Ishikawa (cell line): Measurements from ENCODE around the gene ATP6V1G2.

Experiments used
- CEBPB ChIP-seq: IDR thresholded peaks from 2 replicates; pipeline ENCODE4 v1.6.1; 2012
- CREB1 ChIP-seq: IDR thresholded peaks from 2 replicates; pipeline ENCODE4 v1.6.1; 2012; ENCODE audit warnings: low read depth
- EGR1 ChIP-seq: IDR thresholded peaks from 2 replicates; pipeline ENCODE4 v1.6.1; 2012
- EP300 ChIP-seq: IDR thresholded peaks from 2 replicates; pipeline ENCODE4 v1.6.1; 2012; ENCODE audit warnings: borderline replicate concordance
- FOXM1 ChIP-seq: IDR thresholded peaks from 2 replicates; pipeline ENCODE4 v1.6.1; 2012; ENCODE audit warnings: low read depth, borderline replicate concordance
- MAX ChIP-seq: IDR thresholded peaks from 2 replicates; pipeline ENCODE4 v1.6.1; 2012
- NFIC ChIP-seq: IDR thresholded peaks from 2 replicates; pipeline ENCODE4 v1.6.1; 2012
- RAD21 ChIP-seq: IDR thresholded peaks from 2 replicates; pipeline ENCODE4 v1.6.1; 2012; ENCODE audit warnings: low read depth
- REST ChIP-seq: IDR thresholded peaks from 2 replicates; pipeline ENCODE4 v1.6.1; 2012; ENCODE audit warnings: low read depth, mild to moderate bottlenecking
- TAF1 ChIP-seq: IDR thresholded peaks from 2 replicates; pipeline ENCODE4 v1.6.1; 2012; ENCODE audit warnings: low read depth, mild to moderate bottlenecking
- TCF12 ChIP-seq: IDR thresholded peaks from 2 replicates; pipeline ENCODE4 v1.6.1; 2012; ENCODE audit warnings: low read depth
- TEAD4 ChIP-seq: IDR thresholded peaks from 2 replicates; pipeline ENCODE4 v1.6.1; 2012
- USF1 ChIP-seq: IDR thresholded peaks from 2 replicates; pipeline ENCODE4 v1.6.1; 2012
- YY1 ChIP-seq: IDR thresholded peaks from 2 replicates; pipeline ENCODE4 v1.6.1; 2012; ENCODE audit warnings: low read depth
- ZBTB7A ChIP-seq: IDR thresholded peaks from 2 replicates; pipeline ENCODE4 v1.6.1; 2012; ENCODE audit warnings: low read depth

Gene ATP6V1G2

GRCh38 chr6:31513456-31514165 is 32.8 kb downstream of the ATP6V1G2 start:
- TF ChIP-seq TAF1 (no peak), CEBPB (no peak), FOXM1 (no peak), EP300 (no peak), TEAD4 (no peak), YY1 (no peak), CREB1 (no peak), MAX (no peak), ZBTB7A (no peak), NFIC (no peak), TCF12 (no peak), REST (no peak), EGR1 (no peak), RAD21 (no peak), USF1 (no peak)

- TF ChIP-seq RAD21 (no peak), TCF12 (no peak), FOXM1 (no peak), MAX (no peak), TAF1 (no peak), NFIC (no peak), YY1 (no peak), CEBPB (no peak), REST (no peak), EGR1 (no peak), EP300 (no peak), ZBTB7A (no peak), CREB1 (no peak), TEAD4 (no peak), USF1 (no peak)
These were observed 36.4 kb downstream of the ATP6V1G2 start for GRCh38 chr6:31510007-31510406.

GRCh38 chr6:31502586-31502985 is 43.8 kb downstream of the ATP6V1G2 start:
- TF ChIP-seq CEBPB (no peak), NFIC (no peak), TAF1 (no peak), TEAD4 (no peak)

GRCh38 chr6:31498748-31499147 is 47.7 kb downstream of the ATP6V1G2 start:
- TF ChIP-seq MAX, result no peak
- TF ChIP-seq ZBTB7A, result no peak
- TF ChIP-seq TCF12, result no peak
- TF ChIP-seq YY1, result no peak
- TF ChIP-seq EP300, result no peak
- TF ChIP-seq REST, result no peak
- no peak for TF ChIP-seq TAF1
- TF ChIP-seq NFIC, result no peak
- no peak for TF ChIP-seq RAD21
- TF ChIP-seq FOXM1, result no peak
- TF ChIP-seq TEAD4, result no peak
- TF ChIP-seq USF1, result no peak
- TF ChIP-seq EGR1, result no peak
- no peak for TF ChIP-seq CEBPB
